NCI-H1694 (cell line): Measurements from ENCODE around the gene MGAT4A.
"Not testable (repeated sequence)": the region's sequence is repeated elsewhere in the genome, so short reads cannot be mapped to it uniquely, and the experiment has no call there.

Source experiments
- DNase-seq: peaks from one replicate; lab custom pipeline; 2025; lab: John Stamatoyannopoulos, UW

Gene MGAT4A

GRCh38 chr2:98702858-98703620 lies 27.9 kb downstream of the MGAT4A start:
- no peak for DNase-seq

GRCh38 chr2:98702127-98702802 lies 28.7 kb downstream of the MGAT4A start:
- no peak for DNase-seq

GRCh38 chr2:98701230-98701629 lies 29.7 kb downstream of the MGAT4A start:
- DNase-seq = no peak

GRCh38 chr2:98698896-98699295 lies 32.0 kb downstream of the MGAT4A start:
- DNase-seq = no peak

- no peak for DNase-seq
Observed at GRCh38 chr2:98697651-98698337, 33.1 kb downstream of the MGAT4A start.

GRCh38 chr2:98696200-98696599 lies 34.7 kb downstream of the MGAT4A start:
- DNase-seq = no peak

- DNase-seq = no peak
Observed at GRCh38 chr2:98695255-98695654, 35.7 kb downstream of the MGAT4A start.

- DNase-seq = no peak
Observed at GRCh38 chr2:98693477-98693876, 37.5 kb downstream of the MGAT4A start.

- no peak for DNase-seq
Observed at GRCh38 chr2:98692090-98693054, 38.6 kb downstream of the MGAT4A start.

GRCh38 chr2:98691303-98691702 lies 39.6 kb downstream of the MGAT4A start:
- DNase-seq = no peak

- DNase-seq = no peak
Observed at GRCh38 chr2:98685930-98686887, 44.7 kb downstream of the MGAT4A start.

GRCh38 chr2:98683728-98684127 lies 47.2 kb downstream of the MGAT4A start:
- no peak for DNase-seq

- DNase-seq = no peak
Observed at GRCh38 chr2:98676742-98677141, 54.2 kb downstream of the MGAT4A start.

- no peak for DNase-seq
Observed at GRCh38 chr2:98674233-98674964, 56.5 kb downstream of the MGAT4A start.

- no peak for DNase-seq
Observed at GRCh38 chr2:98669675-98670074, 61.3 kb downstream of the MGAT4A start.

GRCh38 chr2:98665677-98666076 lies 65.3 kb downstream of the MGAT4A start:
- no peak for DNase-seq

- DNase-seq = no peak
Observed at GRCh38 chr2:98664323-98664722, 66.6 kb downstream of the MGAT4A start.

GRCh38 chr2:98663511-98664090 lies 67.3 kb downstream of the MGAT4A start:
- no peak for DNase-seq

- DNase-seq = not testable (repeated sequence)
Observed at GRCh38 chr2:98659491-98659840, 71.5 kb downstream of the MGAT4A start.
